ENCODE data around the gene ULK2.

DNA sequence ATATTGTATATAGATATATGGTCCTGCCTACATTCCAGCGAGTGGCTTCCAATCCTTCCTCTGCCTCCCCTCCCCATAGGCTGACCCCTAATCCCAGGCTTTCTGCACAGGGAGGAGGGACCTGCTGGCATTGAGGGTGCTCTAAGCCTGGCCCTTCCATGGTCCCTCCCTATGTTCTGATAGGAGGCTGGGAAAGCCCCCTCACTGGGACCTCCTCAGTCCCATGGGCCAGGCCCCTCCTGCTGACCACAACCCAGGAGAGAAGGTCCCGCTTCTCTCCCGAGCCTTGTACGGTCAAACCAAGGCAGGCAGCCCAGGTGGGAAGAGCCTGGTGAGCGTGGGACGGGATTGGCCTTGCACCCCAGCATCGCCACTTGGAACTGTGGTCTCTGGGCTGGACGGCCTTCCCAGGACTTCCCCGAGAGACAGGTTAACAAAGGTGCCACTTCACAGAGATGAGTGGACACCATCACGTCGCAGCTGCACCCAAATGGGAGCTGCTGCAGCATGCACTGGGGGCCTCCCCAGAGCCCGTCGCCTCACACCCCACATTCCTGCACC lies 120.5 kb downstream of the ULK2 start:
- TF ChIP-seq, protein P1, sequence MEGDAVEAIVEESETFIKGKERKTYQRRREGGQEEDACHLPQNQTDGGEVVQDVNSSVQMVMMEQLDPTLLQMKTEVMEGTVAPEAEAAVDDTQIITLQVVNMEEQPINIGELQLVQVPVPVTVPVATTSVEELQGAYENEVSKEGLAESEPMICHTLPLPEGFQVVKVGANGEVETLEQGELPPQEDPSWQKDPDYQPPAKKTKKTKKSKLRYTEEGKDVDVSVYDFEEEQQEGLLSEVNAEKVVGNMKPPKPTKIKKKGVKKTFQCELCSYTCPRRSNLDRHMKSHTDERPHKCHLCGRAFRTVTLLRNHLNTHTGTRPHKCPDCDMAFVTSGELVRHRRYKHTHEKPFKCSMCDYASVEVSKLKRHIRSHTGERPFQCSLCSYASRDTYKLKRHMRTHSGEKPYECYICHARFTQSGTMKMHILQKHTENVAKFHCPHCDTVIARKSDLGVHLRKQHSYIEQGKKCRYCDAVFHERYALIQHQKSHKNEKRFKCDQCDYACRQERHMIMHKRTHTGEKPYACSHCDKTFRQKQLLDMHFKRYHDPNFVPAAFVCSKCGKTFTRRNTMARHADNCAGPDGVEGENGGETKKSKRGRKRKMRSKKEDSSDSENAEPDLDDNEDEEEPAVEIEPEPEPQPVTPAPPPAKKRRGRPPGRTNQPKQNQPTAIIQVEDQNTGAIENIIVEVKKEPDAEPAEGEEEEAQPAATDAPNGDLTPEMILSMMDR (IDR thresholded peaks at IDR 0.05): no peak
- TF ChIP-seq POLR2A (IDR thresholded peaks at IDR 0.05): no peak

All from adrenal gland (tissue), 5 donors.